Endothelial cell of umbilical vein (primary cell): ENCODE data around the gene ENGASE. TPM values are rescaled to one million over a fixed set of nuclear protein-coding genes. Genes with fewer than 3 reads are reported as not detected.

ENCODE experiments used
- BruUV-seq: library from RNA; stranded (reverse); fragments of 400-500 nt; replicated peaks from 2 replicates; lab custom pipeline; 2021; lab: Mats Ljungman, UMichigan
- CTCF ChIA-PET: fragments of 300-600, 350-600 bp; sonication (Branson Sonifier 250); formaldehyde crosslinking; loops from one replicate; lab custom pipeline; 2021; ENCODE audit warnings: antibody characterized with exemption, inconsistent platforms; lab: Charles Lee
- POLR2A ChIA-PET: fragments of 300-600, 350-600 bp; sonication (Branson Sonifier 250); formaldehyde crosslinking; loops from one replicate; lab custom pipeline; 2021; ENCODE audit warnings: antibody characterized with exemption, inconsistent platforms; lab: Charles Lee
- DNase-seq: peaks from one replicate; pipeline ENCODE4 v3.0.0-alpha.2; 2011; ENCODE audit warnings: low read depth, low spot score
- FAIRE-seq: peaks from 2 replicates; lab custom pipeline; 2011; peaks lifted over from hg19 to GRCh38; lab: Jason Lieb, UNC
- H2AFZ ChIP-seq: 2 replicates; pipeline ENCODE4 v1.6.0; 2012; ENCODE audit warnings: low read depth, low read length, control low read depth, inconsistent platforms
- H3K27ac ChIP-seq: 2 replicates; pipeline ENCODE4 v1.5.1; 2011; ENCODE audit warnings: low read depth, mild to moderate bottlenecking, control low read depth, low read length, moderate library complexity; ENCODE audit not compliant: insufficient read depth
- H3K27me3 ChIP-seq, 2 experiments: 2 replicates each; pipeline versions ENCODE4 v1.6.0 to v1.6.1; 2011; ENCODE audit warnings: low read length in 2 of 2, mixed read lengths in 1 of 2; ENCODE audit not compliant: control insufficient read depth in 2 of 2, insufficient read depth in 2 of 2
- H3K36me3 ChIP-seq, 2 experiments: 2 replicates in 1 of 2; 3 replicates in 1 of 2; pipeline ENCODE4 v1.5.1; 2011; ENCODE audit warnings: low read length in 2 of 2, mild to moderate bottlenecking in 1 of 2, moderate library complexity in 1 of 2; ENCODE audit not compliant: control insufficient read depth in 2 of 2, insufficient read depth in 2 of 2; ENCODE audit errors: extremely low read depth in 1 of 2
- H3K4me1 ChIP-seq: 3 replicates; pipeline ENCODE4 v1.5.1; 2011; ENCODE audit warnings: mild to moderate bottlenecking, low read length; ENCODE audit not compliant: control insufficient read depth, insufficient read depth; ENCODE audit errors: extremely low read depth
- H3K4me2 ChIP-seq: 2 replicates; pipeline ENCODE4 v1.6.1; 2011; ENCODE audit warnings: low read length, control low read depth, mixed read lengths; ENCODE audit not compliant: insufficient read depth
- H3K4me3 ChIP-seq, 3 experiments: fragments of 200-600 bp in 1 of 3; sonication (generic), shearing (Covaris generic) in 1 of 3; replicated peaks in 1 of 3; 2 replicates each; pipeline ENCODE4 v1.5.1; 2011 to 2016; ENCODE audit warnings: control low read depth in 3 of 3, low read length in 3 of 3, mild to moderate bottlenecking in 2 of 3, inconsistent platforms in 1 of 3, low read depth in 1 of 3, moderate library complexity in 1 of 3; ENCODE audit not compliant: insufficient read depth in 1 of 3
- H3K79me2 ChIP-seq: 2 replicates; pipeline ENCODE4 v1.6.0; 2012; ENCODE audit warnings: low read length, inconsistent platforms; ENCODE audit not compliant: control insufficient read depth, insufficient read depth
- H3K9ac ChIP-seq: replicated peaks from 2 replicates; pipeline ENCODE3; 2011; ENCODE audit warnings: low read length, control low read depth; ENCODE audit not compliant: insufficient read depth; ENCODE audit errors: extremely low read depth
- H3K9me1 ChIP-seq: replicated peaks from 3 replicates; pipeline ENCODE4 v1.6.0; 2011; ENCODE audit warnings: mild to moderate bottlenecking, low read length; ENCODE audit not compliant: control insufficient read depth, insufficient read depth; ENCODE audit errors: extremely low read depth
- H3K9me3 ChIP-seq: replicated peaks from 2 replicates; pipeline ENCODE4 v1.5.1; 2012; ENCODE audit warnings: low read length, inconsistent platforms; ENCODE audit not compliant: control insufficient read depth, insufficient read depth
- H4K20me1 ChIP-seq: replicated peaks from 2 replicates; pipeline ENCODE3; 2011; ENCODE audit warnings: mild to moderate bottlenecking, low read length; ENCODE audit not compliant: control insufficient read depth, insufficient read depth; ENCODE audit errors: extremely low read depth
- EZH2 ChIP-seq: IDR thresholded peaks from 2 replicates; pipeline ENCODE4 v1.6.1; 2012; ENCODE audit warnings: borderline replicate concordance, low read depth, mild to moderate bottlenecking, moderate library complexity, low read length, inconsistent platforms; ENCODE audit not compliant: severe bottlenecking
- FOS ChIP-seq: IDR thresholded peaks from 2 replicates; pipeline ENCODE4 v1.6.1; 2011; ENCODE audit warnings: mild to moderate bottlenecking, low read length, moderate library complexity, borderline replicate concordance; ENCODE audit not compliant: insufficient read depth
- GATA2 ChIP-seq: IDR thresholded peaks from 2 replicates; pipeline ENCODE4 v1.7.0; 2011; ENCODE audit warnings: low read depth, mild to moderate bottlenecking, moderate library complexity, mixed read lengths, low read length; ENCODE audit not compliant: insufficient read length, insufficient read depth
- JUN ChIP-seq: IDR thresholded peaks from 2 replicates; pipeline ENCODE4 v1.6.1; 2011; ENCODE audit warnings: borderline replicate concordance, low read depth; ENCODE audit not compliant: insufficient read length, insufficient read depth
- MYC ChIP-seq: IDR thresholded peaks from one replicate; pipeline ENCODE4 v1.6.1; 2011; ENCODE audit warnings: mild to moderate bottlenecking, low read depth, low read length
- POLR2A ChIP-seq: IDR thresholded peaks from 2 replicates; pipeline ENCODE4 v1.6.1; 2012; ENCODE audit warnings: low read depth, mild to moderate bottlenecking, control low read depth, low read length
- POLR2AphosphoS5 ChIP-seq: IDR thresholded peaks from 2 replicates; pipeline ENCODE4 v1.6.1; 2012; ENCODE audit warnings: low read depth, mild to moderate bottlenecking, control low read depth, low read length, moderate library complexity; ENCODE audit not compliant: insufficient read depth
- dilution Hi-C: fragments of 300-500 bp; cut with MboI; formaldehyde crosslinking; loops from one replicate; pipeline ENCODE4 v1.15.0; 2019; ENCODE audit warnings: low sequenced_read_pairs; ENCODE audit not compliant: extremely low pct_ligation_motif_present
- intact Hi-C: fragments of 100-400 bp; cut with micrococcal nuclease; formaldehyde crosslinking; loops from one replicate; pipeline ENCODE4 v1.10.0; 2022
- polyA plus RNA-seq, 4 experiments: library from polyadenylated mRNA; depleted of rRNA in 3 of 4; stranded (reverse) in 3 of 4; unstranded in 1 of 4; fragments of >200 nt; gene quantifications; 2 replicates each; pipeline versions ENCODE4 v1.2.1 to v1.2.3, GENCODE V29; 2011 to 2012; ENCODE audit warnings: missing spikeins in 1 of 4
- total RNA-seq: library from RNA; stranded (reverse); gene quantifications from 2 replicates; pipeline ENCODE4 v1.2.3, GENCODE V29; 2021
- TF ChIP-seq, protein P1 (sequence below), 2 donors: IDR thresholded peaks; 1 replicate in 1 of 2; 2 replicates in 1 of 2; pipeline ENCODE4 v1.5.1; 2011; ENCODE audit warnings: low read length in 2 of 2, mild to moderate bottlenecking in 2 of 2, moderate library complexity in 2 of 2, control low read depth in 1 of 2, inconsistent platforms in 1 of 2, low read depth in 1 of 2; ENCODE audit not compliant: insufficient read depth in 1 of 2; ENCODE audit errors: extremely low read depth in 1 of 2

ENGASE gene
- total and polyA plus RNA-seq, 2 donors (not counting 3 experiments of a cell fraction or from before 2014, with no cell fraction given): 13.7 to 20.8 TPM

DNA sequence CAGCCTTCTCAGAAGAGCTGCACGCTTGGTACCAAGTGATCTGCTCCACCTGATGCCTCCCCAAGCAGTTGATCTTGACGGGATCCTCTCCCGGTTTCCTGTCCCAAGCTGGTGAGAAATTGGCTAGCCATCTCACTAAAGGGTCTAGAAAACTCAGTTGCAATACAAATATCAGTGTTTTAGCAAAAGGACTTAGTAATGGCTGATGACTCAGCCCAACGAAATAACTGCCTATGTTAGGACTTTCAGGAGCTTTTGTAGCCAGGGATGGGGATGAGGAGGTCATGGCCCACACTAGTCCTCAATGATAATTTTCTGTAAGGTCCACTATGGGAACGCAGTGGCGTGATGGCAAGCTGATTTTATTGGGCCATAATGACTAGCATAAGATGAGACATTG, 23.3 kb upstream of the ENGASE start:
- Histone ChIP-seq H4K20me1 (no peaks in the 10 kb centered on the region), H3K27me3 (peaks cover 0 to 4% of the 10 kb centered on the region in 2 experiments), H3K4me3 (no peak overlapping the region), H3K4me2 (no peak overlapping the region), H3K9me1 (no peaks in the 10 kb centered on the region), H3K4me1 (peaks cover 5% of the 10 kb centered on the region), H3K79me2 (no peaks in the 10 kb centered on the region), H3K9me3 (no peaks in the 10 kb centered on the region), H3K9ac (no peak overlapping the region), H2AFZ (no peak overlapping the region), H3K36me3 (no peaks in the 10 kb centered on the region), H3K27ac (no peak overlapping the region)
- ChIA-PET POLR2A (no interaction called here), CTCF (interaction anchor here (1.2 to 1.7 kb wide), 3 partner anchors 22 to 342 kb away, joined by 3 to 5 read pairs (median 5); no protein-coding TSS in a partner anchor)
- TF ChIP-seq JUN (no peak), EZH2 (no peak), GATA2 (no peak), FOS (peak; percentile 22)
- dilution Hi-C loops: no loop called here
- no TSS peak for BruUV-seq
- intact Hi-C loops: no loop called here
- no peak for DNase-seq
- FAIRE-seq: no peak

DNA sequence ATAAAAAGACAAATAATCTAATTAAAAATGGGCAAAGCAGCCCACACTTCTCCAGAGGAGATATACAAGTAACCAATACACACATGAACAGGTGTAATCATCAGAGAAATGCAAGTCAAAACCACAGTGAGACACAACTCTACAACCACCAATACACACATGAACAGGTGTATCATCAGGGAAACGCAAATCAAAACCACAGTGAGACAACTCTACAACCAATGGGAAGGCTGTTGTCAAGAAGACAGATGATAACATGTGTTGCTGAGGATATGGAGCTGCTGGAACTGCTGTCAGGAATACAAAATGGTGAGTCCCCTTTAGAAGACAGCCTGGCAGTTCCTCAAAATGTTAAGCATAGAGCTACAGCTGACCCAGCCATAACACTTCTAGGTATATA, 22.5 kb upstream of the ENGASE start:
- TF ChIP-seq FOS (no peak), POLR2A (no peak), JUN (no peak), MYC (no peak), POLR2AphosphoS5 (no peak)
- TF ChIP-seq, protein P1, sequence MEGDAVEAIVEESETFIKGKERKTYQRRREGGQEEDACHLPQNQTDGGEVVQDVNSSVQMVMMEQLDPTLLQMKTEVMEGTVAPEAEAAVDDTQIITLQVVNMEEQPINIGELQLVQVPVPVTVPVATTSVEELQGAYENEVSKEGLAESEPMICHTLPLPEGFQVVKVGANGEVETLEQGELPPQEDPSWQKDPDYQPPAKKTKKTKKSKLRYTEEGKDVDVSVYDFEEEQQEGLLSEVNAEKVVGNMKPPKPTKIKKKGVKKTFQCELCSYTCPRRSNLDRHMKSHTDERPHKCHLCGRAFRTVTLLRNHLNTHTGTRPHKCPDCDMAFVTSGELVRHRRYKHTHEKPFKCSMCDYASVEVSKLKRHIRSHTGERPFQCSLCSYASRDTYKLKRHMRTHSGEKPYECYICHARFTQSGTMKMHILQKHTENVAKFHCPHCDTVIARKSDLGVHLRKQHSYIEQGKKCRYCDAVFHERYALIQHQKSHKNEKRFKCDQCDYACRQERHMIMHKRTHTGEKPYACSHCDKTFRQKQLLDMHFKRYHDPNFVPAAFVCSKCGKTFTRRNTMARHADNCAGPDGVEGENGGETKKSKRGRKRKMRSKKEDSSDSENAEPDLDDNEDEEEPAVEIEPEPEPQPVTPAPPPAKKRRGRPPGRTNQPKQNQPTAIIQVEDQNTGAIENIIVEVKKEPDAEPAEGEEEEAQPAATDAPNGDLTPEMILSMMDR (IDR thresholded peaks at IDR 0.05; ENCODE audit: extremely low read depth in 1 of 2, insufficient read depth in 1 of 2, low read depth in 1 of 2, low read length in 2 of 2): no peak
- dilution Hi-C loops: no loop called here
- Histone ChIP-seq H3K79me2 (no peaks in the 10 kb centered on the region), H3K4me2 (no peak overlapping the region), H3K9me1 (no peaks in the 10 kb centered on the region), H4K20me1 (no peaks in the 10 kb centered on the region), H3K4me3 (no peak overlapping the region), H3K27ac (no peak overlapping the region), H2AFZ (no peak overlapping the region), H3K27me3 (peaks cover 0 to 4% of the 10 kb centered on the region in 2 experiments), H3K36me3 (no peaks in the 10 kb centered on the region), H3K4me1 (peaks cover 5% of the 10 kb centered on the region), H3K9ac (no peak overlapping the region), H3K9me3 (no peaks in the 10 kb centered on the region)
- intact Hi-C loops: loop anchor here (2.0 kb wide), 1 partner anchor 23 kb away; the partner anchor contains the start of gene ENGASE
- DNase-seq: no peak
- POLR2A ChIA-PET: no interaction called here
- BruUV-seq: no TSS peak
- CTCF ChIA-PET: interaction anchor here (0.8 to 1.7 kb wide), 3 partner anchors 12 to 339 kb away, joined by 3 to 5 read pairs (median 4); no protein-coding TSS in a partner anchor
- FAIRE-seq: no peak
